ELR (cell line): ENCODE data around the gene FUT6.
"Not testable (repeated sequence)": the region's sequence is repeated elsewhere in the genome, so short reads cannot be mapped to it uniquely, and the experiment has no call there.

Experiments used
- DNase-seq: peaks from one replicate; pipeline ENCODE4 v3.0.0-alpha.2; 2015; ENCODE audit warnings: low read depth

The FUT6 gene

GRCh38 chr19:5857203-5858081 lies 17.9 kb upstream of the FUT6 start:
- no peak for DNase-seq

- not testable (repeated sequence) for DNase-seq
Observed at GRCh38 chr19:5855151-5855550, 15.6 kb upstream of the FUT6 start.

- not testable (repeated sequence) for DNase-seq
Observed at GRCh38 chr19:5854121-5854520, 14.6 kb upstream of the FUT6 start.

GRCh38 chr19:5851302-5851701 lies 11.8 kb upstream of the FUT6 start, which contains the start of gene FUT3:
Gene FUT3, minus strand, starts transcription at chr19:5851449.
- DNase-seq = no peak

GRCh38 chr19:5850743-5851293 lies 11.3 kb upstream of the FUT6 start:
- peak; percentile 42 for DNase-seq

GRCh38 chr19:5850189-5850588 lies 10.7 kb upstream of the FUT6 start:
- no peak for DNase-seq

- not testable (repeated sequence) for DNase-seq
Observed at GRCh38 chr19:5848621-5849020, 9.1 kb upstream of the FUT6 start.

- not testable (repeated sequence) for DNase-seq
Observed at GRCh38 chr19:5847846-5848245, 8.3 kb upstream of the FUT6 start.

GRCh38 chr19:5844456-5845433 lies 5.2 kb upstream of the FUT6 start:
- no peak for DNase-seq

- no peak for DNase-seq
Observed at GRCh38 chr19:5843295-5843927, 3.9 kb upstream of the FUT6 start.

GRCh38 chr19:5841735-5842111 lies 2.2 kb upstream of the FUT6 start:
- DNase-seq = not testable (repeated sequence)

- DNase-seq = no peak
Observed at GRCh38 chr19:5838353-5839064, 993 bp downstream of the FUT6 start.

- no peak for DNase-seq
Observed at GRCh38 chr19:5837761-5838352, 1.6 kb downstream of the FUT6 start.

GRCh38 chr19:5832527-5833216 lies 6.8 kb downstream of the FUT6 start:
- DNase-seq = no peak

GRCh38 chr19:5832061-5832460 lies 7.4 kb downstream of the FUT6 start:
- no peak for DNase-seq

- no peak for DNase-seq
Observed at GRCh38 chr19:5831159-5831558, 8.3 kb downstream of the FUT6 start.

GRCh38 chr19:5829567-5830310 lies 9.8 kb downstream of the FUT6 start:
- no peak for DNase-seq

GRCh38 chr19:5828661-5829566 lies 10.6 kb downstream of the FUT6 start:
- DNase-seq = no peak
